ENCODE data around the gene TTC36. TPM values are rescaled to one million over a fixed set of nuclear protein-coding genes. Genes with fewer than 3 reads are reported as not detected.

TTC36 gene
- total and polyA plus RNA-seq, 9 of the 15 experiments (the other 6 are each of a cell fraction or from before 2014, with no cell fraction given), result 0.22 to 0.23 TPM; not detected in 7

- TF ChIP-seq KAT7 (CRISPR knock-in tag; IDR thresholded peaks at IDR 0.05; ENCODE audit: borderline replicate concordance), result peak; percentile 95; the same call in 1 of the 2 replicates
- TF ChIP-seq ZNF140 (CRISPR knock-in tag; IDR thresholded peaks at IDR 0.05), result no peak
- TF ChIP-seq CHD4 (IDR thresholded peaks at IDR 0.05; ENCODE audit: insufficient read depth, insufficient replicate concordance, low read depth, low read length, poor library complexity, severe bottlenecking), result no peak
- no peak for TF ChIP-seq ZNF239 (CRISPR knock-in tag; IDR thresholded peaks at IDR 0.05)
- no peak for TF ChIP-seq MLX (CRISPR knock-in tag; conservative IDR thresholded peaks at IDR 0.05)
- no peak for TF ChIP-seq ZEB2 (IDR thresholded peaks at IDR 0.05)
- no peak for TF ChIP-seq ZNF707 (CRISPR knock-in tag; conservative IDR thresholded peaks at IDR 0.05)
- peak; percentile 85 for TF ChIP-seq KDM5B (IDR thresholded peaks at IDR 0.05; ENCODE audit: insufficient replicate concordance, low read depth, low read length)
- TF ChIP-seq ZFP30 (CRISPR knock-in tag; IDR thresholded peaks at IDR 0.05; ENCODE audit: borderline replicate concordance), result no peak
- no peak for TF ChIP-seq AFF1 (IDR thresholded peaks at IDR 0.05; ENCODE audit: low read depth in 1 of 2, partially characterized antibody in 2 of 2)
- no peak for TF ChIP-seq CHCHD3 (CRISPR knock-in tag; IDR thresholded peaks at IDR 0.05)
- TF ChIP-seq ZNF407 (IDR thresholded peaks at IDR 0.05; ENCODE audit: low read depth), result no peak
- no peak for TF ChIP-seq BCL6 (CRISPR knock-in tag; IDR thresholded peaks at IDR 0.05)
These were observed 45.0 kb downstream of the TTC36 start, which contains the start of gene ARCN1 (continued) for GRCh38 chr11:118572061-118572980.
